ENCODE measurements around the gene LUZP4. TPM values are rescaled to one million over a fixed set of nuclear protein-coding genes. Genes with fewer than 3 reads are reported as not detected.
"Not testable (repeated sequence)": the region's sequence is repeated elsewhere in the genome, so short reads cannot be mapped to it uniquely, and the experiment has no call there.

The LUZP4 gene
- not detected in 2 replicates for total RNA-seq

GRCh38 chrX:115289465-115289864 is at the start of gene LUZP4:
Gene LUZP4 (plus strand): TSS chrX:115289715. CDS start chrX:115289760, 45 bp downstream.
- no peak for DNase-seq (ENCODE audit: low read depth, low spot score)

GRCh38 chrX:115251458-115252233 is 37.9 kb upstream of the LUZP4 start:
- no peak for DNase-seq (ENCODE audit: low read depth, low spot score)

GRCh38 chrX:115255003-115255402 is 34.5 kb upstream of the LUZP4 start:
- DNase-seq (ENCODE audit: low read depth, low spot score): no peak

- no peak for DNase-seq (ENCODE audit: low read depth, low spot score)
These were observed 31.8 kb upstream of the LUZP4 start for GRCh38 chrX:115257711-115258110.

- no peak for DNase-seq (ENCODE audit: low read depth, low spot score)
These were observed 30.2 kb upstream of the LUZP4 start for GRCh38 chrX:115259238-115259875.

- DNase-seq (ENCODE audit: low read depth, low spot score): no peak
These were observed 29.2 kb upstream of the LUZP4 start for GRCh38 chrX:115260330-115260729.

- no peak for DNase-seq (ENCODE audit: low read depth, low spot score)
These were observed 28.4 kb upstream of the LUZP4 start for GRCh38 chrX:115261148-115261547.

- DNase-seq (ENCODE audit: low read depth, low spot score): no peak
These were observed 25.5 kb upstream of the LUZP4 start for GRCh38 chrX:115264009-115264408.

GRCh38 chrX:115266300-115266699 is 23.2 kb upstream of the LUZP4 start:
- no peak for DNase-seq (ENCODE audit: low read depth, low spot score)

- no peak for DNase-seq (ENCODE audit: low read depth, low spot score)
These were observed 21.1 kb upstream of the LUZP4 start for GRCh38 chrX:115268421-115268820.

- no peak for DNase-seq (ENCODE audit: low read depth, low spot score)
These were observed 20.3 kb upstream of the LUZP4 start for GRCh38 chrX:115269051-115269683.

GRCh38 chrX:115284877-115285276 is 4.6 kb upstream of the LUZP4 start:
- no peak for DNase-seq (ENCODE audit: low read depth, low spot score)

- DNase-seq (ENCODE audit: low read depth, low spot score): no peak
These were observed 7.7 kb downstream of the LUZP4 start for GRCh38 chrX:115297189-115297588.

- DNase-seq (ENCODE audit: low read depth, low spot score): no peak
These were observed 21.6 kb downstream of the LUZP4 start for GRCh38 chrX:115311139-115311538.

- no peak for DNase-seq (ENCODE audit: low read depth, low spot score)
These were observed 22.1 kb downstream of the LUZP4 start for GRCh38 chrX:115311601-115312001.

- DNase-seq (ENCODE audit: low read depth, low spot score): no peak
These were observed 28.6 kb downstream of the LUZP4 start for GRCh38 chrX:115318139-115318538.

- no peak for DNase-seq (ENCODE audit: low read depth, low spot score)
These were observed 32.9 kb downstream of the LUZP4 start for GRCh38 chrX:115322375-115322774.

- DNase-seq (ENCODE audit: low read depth, low spot score): no peak
These were observed 34.7 kb downstream of the LUZP4 start for GRCh38 chrX:115324194-115324593.

GRCh38 chrX:115329282-115329681 is 39.8 kb downstream of the LUZP4 start:
- not testable (repeated sequence) for DNase-seq (ENCODE audit: low read depth, low spot score)

GRCh38 chrX:115330498-115331168 is 41.1 kb downstream of the LUZP4 start:
- DNase-seq (ENCODE audit: low read depth, low spot score): peak; percentile 30

- no peak for DNase-seq (ENCODE audit: low read depth, low spot score)
These were observed 43.3 kb downstream of the LUZP4 start for GRCh38 chrX:115332832-115333231.

GRCh38 chrX:115333446-115333845 is 43.9 kb downstream of the LUZP4 start:
- no peak for DNase-seq (ENCODE audit: low read depth, low spot score)

Measured in pulmonary artery endothelial cell (primary cell).